Measurements from ENCODE around the gene PRR20C.
"Not testable (repeated sequence)": the region's sequence is repeated elsewhere in the genome, so short reads cannot be mapped to it uniquely, and the experiment has no call there.

The PRR20C gene

GRCh38 chr13:57166897-57167296, 13.0 kb downstream of the PRR20C start, which contains the start of gene PRR20E:
PRR20E (plus strand) TSS chr13:57167197; CDS start chr13:57167584, 387 bp downstream.
- DNase-seq (ENCODE audit: low read depth); H3K4me3 ChIP-seq (ENCODE audit: low read depth, low read length): not testable (repeated sequence)

DNA sequence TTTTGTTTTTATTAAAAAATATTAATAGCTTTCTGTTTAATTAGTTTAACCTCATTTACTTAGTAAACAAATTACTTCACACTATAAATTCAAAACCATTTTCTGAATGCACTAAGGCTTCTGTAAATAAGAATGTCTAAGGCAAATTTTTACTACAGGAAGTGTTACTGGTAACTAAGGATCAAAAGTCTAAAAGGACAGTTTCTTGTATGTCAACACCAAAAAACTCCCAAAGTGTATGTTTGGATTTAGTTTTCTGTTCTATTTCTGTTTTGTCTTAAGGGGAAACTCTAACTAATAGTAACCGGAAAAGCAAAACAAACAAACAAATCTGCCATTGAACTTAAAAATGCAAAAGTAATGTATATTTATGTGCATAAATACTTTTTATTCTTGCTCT, 37.8 kb downstream of the PRR20C start:
- TF ChIP-seq, protein P1, sequence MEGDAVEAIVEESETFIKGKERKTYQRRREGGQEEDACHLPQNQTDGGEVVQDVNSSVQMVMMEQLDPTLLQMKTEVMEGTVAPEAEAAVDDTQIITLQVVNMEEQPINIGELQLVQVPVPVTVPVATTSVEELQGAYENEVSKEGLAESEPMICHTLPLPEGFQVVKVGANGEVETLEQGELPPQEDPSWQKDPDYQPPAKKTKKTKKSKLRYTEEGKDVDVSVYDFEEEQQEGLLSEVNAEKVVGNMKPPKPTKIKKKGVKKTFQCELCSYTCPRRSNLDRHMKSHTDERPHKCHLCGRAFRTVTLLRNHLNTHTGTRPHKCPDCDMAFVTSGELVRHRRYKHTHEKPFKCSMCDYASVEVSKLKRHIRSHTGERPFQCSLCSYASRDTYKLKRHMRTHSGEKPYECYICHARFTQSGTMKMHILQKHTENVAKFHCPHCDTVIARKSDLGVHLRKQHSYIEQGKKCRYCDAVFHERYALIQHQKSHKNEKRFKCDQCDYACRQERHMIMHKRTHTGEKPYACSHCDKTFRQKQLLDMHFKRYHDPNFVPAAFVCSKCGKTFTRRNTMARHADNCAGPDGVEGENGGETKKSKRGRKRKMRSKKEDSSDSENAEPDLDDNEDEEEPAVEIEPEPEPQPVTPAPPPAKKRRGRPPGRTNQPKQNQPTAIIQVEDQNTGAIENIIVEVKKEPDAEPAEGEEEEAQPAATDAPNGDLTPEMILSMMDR (IDR thresholded peaks at IDR 0.05; ENCODE audit: low read depth, low read length, missing control alignments), result no peak
- DNase-seq (ENCODE audit: low read depth), result no peak
- H3K4me3 ChIP-seq (ENCODE audit: low read depth, low read length), result no peak overlapping the region

Data from GM12864 (cell line).